Liver (tissue), 9 donors: Measurements from ENCODE around the gene ASB8. TPM values are rescaled to one million over a fixed set of nuclear protein-coding genes. Genes with fewer than 3 reads are reported as not detected.

Experiments
- DNase-seq: peaks from one replicate; pipeline ENCODE4 v3.0.0-alpha.2; 2017; ENCODE audit warnings: low spot score
- H3K27ac ChIP-seq, 2 donors: one replicate each; pipeline ENCODE4 v1.7.0; 2013; ENCODE audit warnings: inconsistent platforms in 2 of 2, low read length in 2 of 2, control low read depth in 1 of 2, low read depth in 1 of 2, mild to moderate bottlenecking in 1 of 2
- H3K27me3 ChIP-seq, 4 donors: one replicate each; pipeline versions ENCODE4 v1.6.1 to v1.7.0; 2013; ENCODE audit warnings: low read length in 3 of 4, inconsistent platforms in 1 of 4, mild to moderate bottlenecking in 1 of 4, moderate library complexity in 1 of 4; ENCODE audit not compliant: control insufficient read depth in 4 of 4, insufficient read depth in 4 of 4
- H3K36me3 ChIP-seq, 4 donors: one replicate each; pipeline versions ENCODE4 v1.6.1 to v1.7.0; 2013; ENCODE audit warnings: low read length in 3 of 4, mild to moderate bottlenecking in 3 of 4, low read depth in 1 of 4, moderate library complexity in 1 of 4; ENCODE audit not compliant: control insufficient read depth in 4 of 4, insufficient read depth in 3 of 4
- H3K4me1 ChIP-seq, 4 donors: one replicate each; pipeline versions ENCODE4 v1.6.1 to v1.7.0; 2013; ENCODE audit warnings: low read length in 3 of 4, mild to moderate bottlenecking in 3 of 4, moderate library complexity in 1 of 4; ENCODE audit not compliant: control insufficient read depth in 4 of 4, insufficient read depth in 4 of 4
- H3K4me3 ChIP-seq, 3 donors: one replicate each; pipeline versions ENCODE4 v1.6.1 to v1.7.0; 2013; ENCODE audit warnings: low read length in 3 of 3, control low read depth in 1 of 3, low read depth in 1 of 3, mild to moderate bottlenecking in 1 of 3
- H3K9ac ChIP-seq, 2 donors: one replicate each; pipeline ENCODE4 v1.7.0; 2013; ENCODE audit warnings: low read length in 2 of 2, mild to moderate bottlenecking in 2 of 2, moderate library complexity in 2 of 2, control low read depth in 1 of 2, low read depth in 1 of 2
- H3K9me3 ChIP-seq, 4 donors: one replicate each; pipeline versions ENCODE4 v1.6.1 to v1.7.0; 2013; ENCODE audit warnings: low read length in 3 of 4; ENCODE audit not compliant: control insufficient read depth in 4 of 4
- ATF3 ChIP-seq: IDR thresholded peaks from 2 replicates; pipeline ENCODE4 v1.6.1; 2016; ENCODE audit warnings: antibody characterized with exemption
- CTCF ChIP-seq: fragments of 150-350 bp; IDR thresholded peaks from 2 replicates; pipeline ENCODE4 v1.5.1; 2017; ENCODE audit warnings: improper control_type of control experiment, low read depth, low read length; ENCODE audit not compliant: missing input control
- EGR1 ChIP-seq, 2 donors: IDR thresholded peaks; 2 replicates each; pipeline ENCODE4 v1.6.1; 2016 to 2018; ENCODE audit warnings: antibody characterized with exemption in 2 of 2, low read depth in 2 of 2
- FOXA1 ChIP-seq: IDR thresholded peaks from 2 replicates; pipeline ENCODE4 v1.6.1; 2016; ENCODE audit warnings: antibody characterized with exemption
- HNF4A ChIP-seq, 2 donors: conservative IDR thresholded peaks; 2 replicates each; pipeline ENCODE4 v1.6.1; 2016; ENCODE audit warnings: antibody characterized with exemption in 2 of 2, mild to moderate bottlenecking in 2 of 2
- HNF4G ChIP-seq: IDR thresholded peaks from 2 replicates; pipeline ENCODE4 v1.6.1; 2016; ENCODE audit warnings: antibody characterized with exemption
- MAX ChIP-seq: IDR thresholded peaks from 2 replicates; pipeline ENCODE4 v1.6.1; 2016; ENCODE audit warnings: antibody characterized with exemption
- NR2F2 ChIP-seq: IDR thresholded peaks from 2 replicates; pipeline ENCODE4 v1.6.1; 2016; ENCODE audit warnings: antibody characterized with exemption
- RAD21 ChIP-seq, 2 donors: IDR thresholded peaks; 2 replicates each; pipeline ENCODE4 v1.6.1; 2016; ENCODE audit warnings: antibody characterized with exemption in 2 of 2, mild to moderate bottlenecking in 2 of 2
- REST ChIP-seq: IDR thresholded peaks from 2 replicates; pipeline ENCODE4 v1.6.1; 2016; ENCODE audit warnings: antibody characterized with exemption, mild to moderate bottlenecking
- RXRA ChIP-seq, 2 donors: IDR thresholded peaks; 2 replicates each; pipeline ENCODE4 v1.6.1; 2017 to 2018; ENCODE audit warnings: antibody characterized with exemption in 2 of 2, mild to moderate bottlenecking in 1 of 2
- SP1 ChIP-seq: IDR thresholded peaks from 2 replicates; pipeline ENCODE4 v1.6.1; 2018; ENCODE audit warnings: antibody characterized with exemption, mild to moderate bottlenecking
- TAF1 ChIP-seq: conservative IDR thresholded peaks from 2 replicates; pipeline ENCODE4 v1.6.1; 2016; ENCODE audit warnings: antibody characterized with exemption, mild to moderate bottlenecking
- YY1 ChIP-seq: IDR thresholded peaks from 2 replicates; pipeline ENCODE4 v1.6.1; 2016; ENCODE audit warnings: antibody characterized with exemption, mild to moderate bottlenecking
- ZBTB33 ChIP-seq: IDR thresholded peaks from 2 replicates; pipeline ENCODE4 v1.6.1; 2016; ENCODE audit warnings: antibody characterized with exemption
- WGBS: extraction: QIAGEN DNeasy Blood & Tissue Kit; methylation state at CpG from one replicate; pipeline ENCODE4 v1.1.7; 2013; 5-methylcytosine and 5-hydroxymethylcytosine counted together
- polyA plus RNA-seq, 2 donors: library from polyadenylated mRNA; stranded (reverse) in 1 of 2; unstranded in 1 of 2; fragments of 200-250 nt in 1 of 2; fragments of >200 nt in 1 of 2; fragmentation: Nextera tagmentation in 1 of 2; extraction: Ambion mirVana in 1 of 2; gene quantifications; one replicate each; pipeline versions ENCODE4 v1.2.1 to v1.2.3, GENCODE V29; 2013 to 2015
- total RNA-seq, 2 donors: library from RNA; depleted of rRNA; stranded (reverse); fragments of >200 nt; gene quantifications; one replicate each; pipeline ENCODE4 v1.2.3, GENCODE V29; 2014
- donor health status: healthy.
- donor health status: healthy.
- donor health status: healthy.
- donor health status: healthy.
- donor health status: healthy.

Gene ASB8
- total and polyA plus RNA-seq, 4 donors: 17.0 to 23.5 (median 18.2) TPM

- H3K9me3 ChIP-seq: no peaks in the 10 kb centered on the region
- H3K4me1 ChIP-seq: peaks cover 0 to 4% (median under 1%) of the 10 kb centered on the region in 4 donors
- TF ChIP-seq NR2F2 (peak; percentile 8), SP1 (no peak)
- 15% methylated on average over 20 of the region's 20 CpGs for WGBS
- H3K9ac ChIP-seq: no peak within 1 kb of the TSS
- no peaks in the 10 kb centered on the region for H3K36me3 ChIP-seq
- peak within 1 kb of the TSS; percentile 44 to 50 (median 45) for H3K4me3 ChIP-seq
- no peaks in the 10 kb centered on the region for H3K27me3 ChIP-seq
- no peak within 1 kb of the TSS for H3K27ac ChIP-seq
- peak; percentile 59 for DNase-seq
Measured at GRCh38 chr12:48119078-48119833, 38.1 kb downstream of the ASB8 start, which contains the start of gene PFKM. TSS of gene PFKM (plus strand) at chr12:48119364. CDS start at chr12:48122775, 3,411 bp downstream.

- 73% methylated on average over 3 of the region's 3 CpGs for WGBS
- Histone ChIP-seq H3K9ac (no peak overlapping the region), H3K4me1 (peaks cover 0 to 4% (median under 1%) of the 10 kb centered on the region in 4 donors), H3K27ac (no peak overlapping the region), H3K27me3 (no peaks in the 10 kb centered on the region), H3K36me3 (no peaks in the 10 kb centered on the region), H3K4me3 (no peak overlapping the region), H3K9me3 (no peaks in the 10 kb centered on the region)
- TF ChIP-seq TAF1 (no peak), MAX (no peak), RXRA (IDR thresholded peaks at IDR 0.05) (no peak), REST (no peak)
- DNase-seq: no peak
Measured at GRCh38 chr12:48118284-48118871, 38.9 kb downstream of the ASB8 start.

GRCh38 chr12:48115957-48116356 lies 41.4 kb downstream of the ASB8 start:
- 88% methylated on average over 1 of the region's 1 CpG for WGBS
- H3K27ac ChIP-seq: no peak overlapping the region

More at GRCh38 chr12:48115957-48116356, 41.4 kb downstream of the ASB8 start:
- H3K36me3 ChIP-seq: no peaks in the 10 kb centered on the region
- TF ChIP-seq MAX (no peak), NR2F2 (no peak), RXRA (IDR thresholded peaks at IDR 0.05) (no peak), YY1 (no peak), CTCF (no peak), HNF4A (conservative IDR thresholded peaks at IDR 0.05) (no peak), SP1 (no peak), EGR1 (IDR thresholded peaks at IDR 0.05; ENCODE audit: low read depth in 2 of 2) (no peak), TAF1 (no peak), FOXA1 (no peak), ZBTB33 (no peak), ATF3 (no peak), RAD21 (IDR thresholded peaks at IDR 0.05) (no peak), HNF4G (no peak)
- no peak for DNase-seq
- H3K9me3 ChIP-seq: no peaks in the 10 kb centered on the region
- H3K27me3 ChIP-seq: no peaks in the 10 kb centered on the region
- peaks cover 0 to 4% (median under 1%) of the 10 kb centered on the region in 4 donors for H3K4me1 ChIP-seq
- no peak overlapping the region for H3K9ac ChIP-seq
- no peak overlapping the region for H3K4me3 ChIP-seq
